HG03095 (cell line): ENCODE data around the gene ZACN.
"Not testable (repeated sequence)": the region's sequence is repeated elsewhere in the genome, so short reads cannot be mapped to it uniquely, and the experiment has no call there.

Source experiments
- ATAC-seq: cut with Tn5 transposase; IDR thresholded peaks from one replicate; pipeline ENCODE4 v1.9.1; 2021; ENCODE audit warnings: moderate library complexity; ENCODE audit not compliant: unreplicated experiment

ZACN gene

DNA sequence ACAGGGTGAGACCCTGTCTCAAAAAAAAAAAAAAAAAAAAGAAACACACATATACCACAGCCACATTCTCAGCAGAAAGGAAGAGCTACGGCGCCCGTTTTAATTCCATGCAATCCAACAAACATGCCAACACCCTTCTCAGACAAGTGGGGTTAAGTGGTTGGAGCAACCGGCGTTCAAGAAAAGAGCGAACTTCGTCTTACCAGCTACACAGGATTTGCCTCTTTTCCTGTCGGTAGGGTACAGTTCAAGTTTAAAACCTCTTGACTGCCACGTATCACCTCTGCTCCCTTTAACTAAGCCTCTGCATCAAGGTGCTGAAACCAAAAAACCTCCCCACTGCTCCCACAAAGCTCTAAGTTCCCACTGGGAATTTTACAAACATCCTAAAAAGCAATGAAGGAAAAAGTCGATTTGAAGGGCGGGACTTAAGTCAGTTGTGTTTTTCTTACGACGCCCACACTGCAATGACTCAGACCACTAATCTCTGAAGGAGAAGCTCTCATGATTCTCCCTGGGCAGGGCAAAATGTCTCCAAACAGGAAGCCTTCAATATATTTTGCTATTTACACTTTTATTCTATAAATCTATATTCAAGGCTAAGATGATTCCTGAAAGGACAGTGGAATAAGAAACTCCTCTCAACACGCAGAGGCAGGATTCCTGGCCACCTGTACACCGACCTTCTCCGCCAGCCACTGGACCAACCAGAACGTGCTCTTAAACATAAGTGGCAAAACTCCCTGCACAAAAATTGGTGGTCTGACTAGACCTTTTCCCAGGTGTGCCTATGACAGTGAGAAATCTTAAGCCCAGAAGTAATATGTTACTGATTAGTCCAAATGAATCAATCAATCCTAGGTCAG is 25.5 kb upstream of the ZACN start:
- no peak for ATAC-seq

DNA sequence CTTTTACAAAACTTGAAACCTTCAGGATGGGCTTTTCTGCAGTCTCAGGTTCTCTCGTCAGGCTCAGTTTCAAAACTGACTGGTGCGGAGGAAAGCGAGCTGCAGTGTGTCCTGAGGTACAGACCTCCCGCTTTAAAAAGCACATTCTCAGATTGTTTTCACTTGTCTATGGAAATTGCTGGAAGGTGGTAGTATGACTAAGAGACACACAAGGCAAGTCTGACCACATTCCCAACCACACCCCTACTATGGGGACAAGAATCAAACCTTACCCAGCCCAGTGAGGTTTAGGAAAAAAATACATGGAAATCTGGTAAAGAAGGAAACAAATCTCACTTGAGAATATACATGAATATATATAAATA is 24.9 kb upstream of the ZACN start:
- ATAC-seq, result no peak

DNA sequence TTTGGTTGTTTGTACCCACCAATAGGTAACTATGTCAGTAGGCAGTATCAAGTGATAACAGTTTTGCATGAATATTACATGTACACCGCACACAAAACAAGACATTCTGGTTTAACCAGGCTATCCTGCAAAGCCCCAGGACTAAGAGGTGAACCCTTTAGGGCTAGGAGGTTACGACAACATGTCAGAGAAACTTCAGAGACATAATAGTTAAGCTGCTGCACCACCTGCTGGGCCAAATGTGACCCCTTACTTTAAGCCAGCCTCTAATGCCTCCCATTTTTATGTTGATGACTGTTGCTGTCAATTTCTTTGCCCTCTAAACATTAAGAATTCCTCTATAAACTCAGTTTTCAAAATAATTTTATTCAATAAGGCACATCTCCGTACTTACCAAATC is 22.1 kb upstream of the ZACN start:
- ATAC-seq, result no peak

DNA sequence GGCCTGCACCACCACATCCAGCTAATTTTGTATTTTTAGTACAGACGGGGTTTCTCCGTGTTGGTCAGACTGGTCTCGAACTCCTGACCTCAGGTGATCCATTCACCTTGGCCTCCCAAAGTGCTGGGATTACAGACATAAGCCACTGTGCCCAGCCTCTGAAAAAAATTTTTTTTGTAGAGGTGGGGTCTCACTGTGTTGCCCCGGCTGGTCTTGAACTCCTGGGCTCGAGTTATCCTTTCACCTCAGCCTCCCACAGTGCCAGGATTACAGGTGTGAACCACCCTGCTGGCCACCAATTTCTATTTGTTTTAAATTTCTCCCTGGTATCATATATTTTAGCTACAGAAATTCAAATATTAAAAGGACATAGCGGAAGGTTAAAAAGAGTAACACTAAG is 20.7 kb upstream of the ZACN start:
- ATAC-seq, result not testable (repeated sequence)

DNA sequence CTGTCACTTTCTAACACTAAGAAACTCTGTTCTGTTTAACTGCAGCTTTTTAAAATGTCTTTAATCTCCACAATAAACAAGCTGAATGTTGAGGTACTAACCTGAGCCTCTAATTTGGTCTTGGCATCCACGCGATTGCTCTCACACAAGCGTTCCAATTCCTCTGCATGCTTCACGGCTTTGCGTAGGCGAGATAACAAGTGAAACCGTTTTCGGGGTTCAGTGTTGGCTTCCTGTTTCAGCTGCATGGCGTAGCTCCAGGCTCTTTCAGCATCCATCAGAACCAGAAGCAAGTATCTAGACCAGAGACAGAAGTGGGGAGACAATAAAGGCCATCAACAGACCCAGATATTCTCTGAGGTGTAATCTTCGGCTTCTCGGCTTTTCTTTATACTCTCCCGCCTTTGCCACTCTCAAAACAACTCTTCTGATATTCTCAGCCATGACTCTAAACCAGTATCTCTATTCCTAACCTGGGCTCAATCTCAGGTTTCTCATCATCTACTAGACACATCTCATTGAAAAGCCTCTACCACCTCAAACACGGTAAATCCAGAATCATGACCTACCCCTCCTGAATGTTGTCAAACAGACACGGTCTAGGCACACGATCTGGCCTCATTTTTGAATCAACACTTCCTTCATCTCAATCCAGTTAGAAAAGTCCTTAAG is 15.0 kb upstream of the ZACN start:
- ATAC-seq, result no peak

DNA sequence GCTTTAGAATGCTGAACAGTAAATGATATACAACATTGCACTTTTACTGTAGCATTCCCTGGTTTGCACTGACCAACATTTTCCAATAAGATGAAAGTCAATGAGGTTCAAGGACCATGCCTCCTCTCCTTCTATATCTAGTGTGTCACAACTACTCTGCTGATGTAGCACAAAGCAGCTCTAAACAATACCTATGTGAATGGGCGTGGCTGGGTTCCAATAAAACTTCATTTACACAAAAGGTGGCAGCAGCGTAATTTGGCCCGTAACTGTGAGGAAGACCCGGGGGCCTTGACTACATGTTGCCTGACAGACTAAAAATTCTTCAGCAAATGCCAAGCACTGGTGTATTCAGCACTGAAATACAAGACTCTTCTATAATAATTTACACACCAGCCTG is 13.2 kb upstream of the ZACN start:
- no peak for ATAC-seq

DNA sequence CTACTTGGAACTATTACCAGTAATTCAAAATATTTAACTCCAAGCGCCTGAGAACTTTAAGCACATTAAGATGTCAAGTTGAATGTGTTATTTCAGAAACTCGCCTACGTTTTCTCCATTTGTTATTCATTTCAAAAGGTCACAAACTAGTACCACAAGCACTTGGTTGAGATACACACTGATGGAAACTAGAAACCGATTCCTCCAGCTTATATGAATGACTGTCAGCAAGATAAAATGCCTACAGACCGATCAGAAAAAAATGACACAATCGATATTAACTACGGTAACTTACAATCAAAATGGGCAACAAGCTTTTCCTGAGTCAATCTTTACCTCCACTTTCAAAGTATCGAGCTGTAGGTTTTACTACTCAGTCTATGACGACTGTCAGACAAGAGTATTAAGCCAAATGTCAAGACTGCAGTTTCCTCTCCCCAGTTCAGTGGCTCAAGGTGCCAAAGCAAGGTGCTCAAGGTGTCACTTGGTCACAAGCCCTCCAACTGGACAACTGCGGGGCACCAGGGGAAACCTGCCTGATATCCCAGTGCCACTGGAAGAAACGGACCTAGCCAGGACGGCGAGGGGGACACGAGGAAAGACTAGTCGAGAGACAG is 7.3 kb upstream of the ZACN start:
- ATAC-seq, result no peak

DNA sequence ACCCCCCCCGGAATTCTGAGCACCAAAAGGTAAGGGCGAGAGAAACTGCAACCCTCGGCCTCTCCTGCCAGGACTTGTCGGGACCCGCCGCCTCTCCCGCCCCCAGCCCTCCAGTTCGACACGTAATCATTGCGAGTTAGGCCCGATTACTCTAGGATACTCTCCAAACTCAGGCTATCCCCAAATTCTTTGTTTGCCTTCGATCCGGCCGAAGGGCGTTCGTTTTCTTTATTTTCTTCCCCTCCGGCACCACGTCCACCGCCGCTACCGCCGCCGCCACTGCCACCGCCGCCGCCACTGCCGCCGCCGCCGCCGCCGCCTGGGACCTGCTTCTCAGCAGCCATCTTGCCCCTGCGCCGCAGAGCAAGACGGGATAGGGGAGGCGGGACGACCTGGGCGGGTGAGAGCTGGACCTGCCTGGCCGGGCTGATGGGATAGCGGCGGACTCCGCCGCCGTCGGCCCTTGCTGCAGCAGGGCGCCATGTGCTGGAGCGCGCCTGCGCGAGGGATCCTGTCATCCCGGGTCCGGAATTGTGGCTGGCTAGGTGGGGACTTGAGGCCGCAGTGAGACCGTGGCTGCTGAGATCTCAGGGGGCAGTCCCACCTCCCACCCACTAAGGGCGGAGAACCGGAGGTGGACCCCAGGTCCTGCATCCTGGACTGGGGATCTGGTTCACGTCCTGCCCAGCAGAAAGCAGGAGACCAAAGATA is 6.7 kb upstream of the ZACN start, which contains the start of gene SRP68:
Gene SRP68 (minus strand): TSS at position 370 of the 711 bp plus-strand sequence. CDS start 26 bp downstream, at position 344.
- ATAC-seq, result peak; percentile 85

DNA sequence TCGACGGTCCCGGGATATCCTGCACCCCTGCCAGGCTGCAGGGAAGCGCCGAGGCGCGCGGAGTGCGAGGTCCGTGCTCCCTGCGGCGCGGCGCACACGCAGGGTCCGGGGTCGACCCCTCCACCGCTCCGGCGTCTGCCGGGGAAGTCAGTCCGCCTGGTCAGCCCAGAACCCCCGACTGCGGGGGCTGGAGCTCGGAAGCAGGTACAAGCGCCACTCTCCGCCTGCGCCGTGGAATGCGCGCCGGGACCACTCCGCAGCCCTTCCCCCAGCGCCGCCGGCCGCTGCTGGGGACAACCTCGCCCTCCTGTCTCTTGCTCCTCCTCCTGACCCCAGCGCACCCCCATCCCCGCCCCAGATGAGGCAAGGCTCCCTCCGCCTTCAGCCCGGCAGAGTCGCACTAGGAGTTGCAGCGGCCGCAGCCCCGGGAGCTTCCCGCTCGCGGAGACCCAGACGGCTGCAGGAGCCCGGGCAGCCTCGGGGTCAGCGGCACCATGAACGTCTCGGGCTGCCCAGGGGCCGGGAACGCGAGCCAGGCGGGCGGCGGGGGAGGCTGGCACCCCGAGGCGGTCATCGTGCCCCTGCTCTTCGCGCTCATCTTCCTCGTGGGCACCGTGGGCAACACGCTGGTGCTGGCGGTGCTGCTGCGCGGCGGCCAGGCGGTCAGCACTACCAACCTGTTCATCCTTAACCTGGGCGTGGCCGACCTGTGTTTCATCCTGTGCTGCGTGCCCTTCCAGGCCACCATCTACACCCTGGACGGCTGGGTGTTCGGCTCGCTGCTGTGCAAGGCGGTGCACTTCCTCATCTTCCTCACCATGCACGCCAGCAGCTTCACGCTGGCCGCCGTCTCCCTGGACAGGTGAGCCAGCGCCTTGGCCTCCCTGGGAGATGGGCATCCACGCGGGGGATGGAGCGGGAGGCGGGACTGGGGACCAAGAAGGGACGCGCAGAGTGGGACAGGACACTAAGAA is 4.3 kb upstream of the ZACN start, which contains the start of gene GALR2:
Gene GALR2 (plus strand): TSS at position 392 of the 974 bp plus-strand sequence. CDS start 103 bp downstream, at position 495.
- no peak for ATAC-seq

DNA sequence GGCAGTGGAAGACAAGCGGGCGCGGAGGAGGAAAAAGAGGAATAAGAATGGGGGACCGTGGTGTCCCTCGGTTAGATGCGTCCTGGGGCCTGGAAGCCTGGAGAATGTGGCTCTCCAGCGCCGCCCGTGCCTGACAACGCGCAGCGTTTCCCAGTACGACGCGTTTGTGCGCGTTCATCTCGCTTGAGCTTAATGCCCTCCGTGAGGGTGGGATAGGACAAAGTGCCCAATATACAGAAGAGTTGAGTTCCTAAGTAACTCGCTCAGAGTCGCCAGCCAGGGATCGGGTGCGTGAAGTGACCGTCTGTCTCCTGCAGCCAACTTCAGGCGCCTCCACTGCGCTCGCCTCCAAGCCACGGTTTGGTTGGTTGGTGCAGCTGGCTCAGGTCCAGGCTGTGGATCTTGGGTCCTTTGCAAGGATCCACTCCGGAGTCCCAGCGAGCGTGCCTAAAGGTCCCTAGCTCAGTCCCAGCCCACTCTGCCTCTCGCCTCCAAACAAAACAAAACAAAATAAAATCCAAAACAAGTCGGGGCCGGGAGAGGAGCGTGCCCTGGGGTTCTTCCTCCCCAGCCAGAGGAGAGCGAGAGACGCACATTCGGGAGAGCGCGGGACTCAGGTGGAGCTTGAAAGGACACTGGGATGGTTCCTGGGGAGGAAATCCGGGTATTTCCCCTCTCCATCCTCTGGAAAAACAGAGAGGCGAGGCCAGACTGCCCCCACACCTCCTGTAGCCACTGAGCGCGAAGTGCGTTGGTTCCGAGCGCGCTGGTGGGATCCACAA is 3.4 kb upstream of the ZACN start:
- no peak for ATAC-seq

DNA sequence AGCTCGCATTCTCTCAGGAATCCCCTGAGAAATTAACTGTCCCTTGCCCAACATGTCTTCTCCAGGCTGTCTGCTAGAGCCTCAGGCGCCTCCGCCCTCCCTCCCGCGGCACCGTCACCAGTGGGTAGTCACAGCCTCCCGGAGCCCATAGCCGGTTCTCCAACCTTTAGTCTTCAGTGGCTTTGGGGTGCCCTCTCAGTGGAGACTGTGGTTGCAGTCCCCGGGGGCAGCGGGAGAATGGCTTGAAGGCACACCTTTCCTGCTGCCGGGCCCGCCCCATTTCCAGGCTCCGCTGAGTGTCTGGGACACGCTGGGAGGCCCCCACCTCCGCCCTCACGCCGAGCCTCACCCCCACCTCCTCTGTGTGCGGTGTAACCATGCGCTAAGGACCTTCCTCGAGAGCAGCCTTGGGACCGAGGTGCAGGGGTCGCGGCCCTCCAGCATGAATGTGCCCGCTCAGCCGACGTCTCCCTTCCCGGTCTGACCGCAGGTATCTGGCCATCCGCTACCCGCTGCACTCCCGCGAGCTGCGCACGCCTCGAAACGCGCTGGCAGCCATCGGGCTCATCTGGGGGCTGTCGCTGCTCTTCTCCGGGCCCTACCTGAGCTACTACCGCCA is 2.7 kb upstream of the ZACN start:
- ATAC-seq, result no peak

DNA sequence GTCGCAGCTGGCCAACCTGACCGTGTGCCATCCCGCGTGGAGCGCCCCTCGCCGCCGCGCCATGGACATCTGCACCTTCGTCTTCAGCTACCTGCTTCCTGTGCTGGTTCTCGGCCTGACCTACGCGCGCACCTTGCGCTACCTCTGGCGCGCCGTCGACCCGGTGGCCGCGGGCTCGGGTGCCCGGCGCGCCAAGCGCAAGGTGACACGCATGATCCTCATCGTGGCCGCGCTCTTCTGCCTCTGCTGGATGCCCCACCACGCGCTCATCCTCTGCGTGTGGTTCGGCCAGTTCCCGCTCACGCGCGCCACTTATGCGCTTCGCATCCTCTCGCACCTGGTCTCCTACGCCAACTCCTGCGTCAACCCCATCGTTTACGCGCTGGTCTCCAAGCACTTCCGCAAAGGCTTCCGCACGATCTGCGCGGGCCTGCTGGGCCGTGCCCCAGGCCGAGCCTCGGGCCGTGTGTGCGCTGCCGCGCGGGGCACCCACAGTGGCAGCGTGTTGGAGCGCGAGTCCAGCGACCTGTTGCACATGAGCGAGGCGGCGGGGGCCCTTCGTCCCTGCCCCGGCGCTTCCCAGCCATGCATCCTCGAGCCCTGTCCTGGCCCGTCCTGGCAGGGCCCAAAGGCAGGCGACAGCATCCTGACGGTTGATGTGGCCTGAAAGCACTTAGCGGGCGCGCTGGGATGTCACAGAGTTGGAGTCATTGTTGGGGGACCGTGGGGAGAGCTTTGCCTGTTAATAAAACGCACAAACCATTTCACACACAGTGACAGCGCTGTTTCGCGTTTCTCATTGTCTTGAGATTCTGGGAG is 2.0 kb upstream of the ZACN start:
- ATAC-seq, result no peak

DNA sequence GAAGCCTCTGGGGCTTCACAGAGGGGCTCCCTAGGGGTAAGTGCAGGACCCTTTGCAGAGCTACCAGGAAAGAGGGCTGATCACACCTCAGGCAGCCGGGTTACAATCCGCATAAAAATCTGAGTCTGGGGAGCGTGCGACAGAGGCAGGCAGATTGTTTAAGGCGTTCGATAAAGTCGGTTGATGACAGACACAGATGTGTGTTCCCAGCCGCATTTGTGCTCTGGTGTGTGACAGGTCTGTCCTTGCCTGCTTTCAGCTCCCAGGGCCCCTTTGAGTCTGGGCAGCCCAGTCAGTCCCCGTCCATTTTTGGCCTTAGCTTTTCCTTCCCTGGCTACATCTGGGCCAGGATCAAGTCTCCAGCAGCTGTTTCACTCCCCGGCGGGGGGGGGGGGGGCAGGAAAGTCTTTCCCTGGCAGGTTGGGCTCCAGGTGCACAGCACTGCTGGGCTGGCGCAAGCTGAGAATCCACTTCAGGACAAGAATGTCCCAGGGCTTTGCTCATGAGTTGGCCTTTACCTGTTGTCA is 1.3 kb upstream of the ZACN start:
- no peak for ATAC-seq

DNA sequence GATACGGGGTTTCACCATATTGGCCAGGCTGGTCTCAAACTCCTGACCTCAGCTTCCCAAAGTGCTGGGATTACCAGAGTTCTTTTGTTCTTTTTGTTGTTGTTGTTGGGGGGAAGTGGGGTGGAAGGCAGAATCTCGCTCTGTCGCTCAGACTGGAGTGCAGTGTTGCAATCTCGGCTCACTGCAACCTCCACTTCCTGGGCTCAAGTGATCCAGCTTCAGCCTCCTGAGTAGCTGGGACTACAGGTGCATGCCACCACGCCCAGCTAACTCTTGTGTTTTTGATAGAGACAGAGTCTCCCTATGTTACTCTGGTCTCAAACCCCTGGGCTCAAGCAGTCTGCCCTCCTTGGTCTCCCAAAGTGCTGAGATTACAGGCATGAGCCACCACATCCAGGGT is 612 bp upstream of the ZACN start:
- ATAC-seq, result not testable (repeated sequence)

DNA sequence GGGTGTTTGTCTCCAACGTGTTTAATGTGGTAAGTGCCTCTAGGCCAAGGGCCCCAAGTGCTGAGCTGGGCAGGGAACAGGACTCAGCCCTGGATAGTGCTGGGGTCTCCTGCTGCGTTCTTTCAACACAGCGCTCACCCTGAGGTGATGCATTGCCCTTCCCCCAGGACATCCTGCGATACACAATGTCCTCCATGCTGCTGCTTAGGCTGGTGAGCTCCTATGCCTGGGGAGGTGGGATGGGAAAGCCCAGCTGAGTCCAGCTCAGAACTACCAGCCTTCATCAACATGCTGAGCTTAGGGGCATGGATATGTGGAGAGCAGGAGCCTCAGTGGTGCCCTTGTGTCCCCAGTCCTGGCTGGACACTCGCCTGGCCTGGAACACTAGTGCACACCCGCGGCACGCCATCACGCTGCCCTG is 563 bp downstream of the ZACN start:
- no peak for ATAC-seq

DNA sequence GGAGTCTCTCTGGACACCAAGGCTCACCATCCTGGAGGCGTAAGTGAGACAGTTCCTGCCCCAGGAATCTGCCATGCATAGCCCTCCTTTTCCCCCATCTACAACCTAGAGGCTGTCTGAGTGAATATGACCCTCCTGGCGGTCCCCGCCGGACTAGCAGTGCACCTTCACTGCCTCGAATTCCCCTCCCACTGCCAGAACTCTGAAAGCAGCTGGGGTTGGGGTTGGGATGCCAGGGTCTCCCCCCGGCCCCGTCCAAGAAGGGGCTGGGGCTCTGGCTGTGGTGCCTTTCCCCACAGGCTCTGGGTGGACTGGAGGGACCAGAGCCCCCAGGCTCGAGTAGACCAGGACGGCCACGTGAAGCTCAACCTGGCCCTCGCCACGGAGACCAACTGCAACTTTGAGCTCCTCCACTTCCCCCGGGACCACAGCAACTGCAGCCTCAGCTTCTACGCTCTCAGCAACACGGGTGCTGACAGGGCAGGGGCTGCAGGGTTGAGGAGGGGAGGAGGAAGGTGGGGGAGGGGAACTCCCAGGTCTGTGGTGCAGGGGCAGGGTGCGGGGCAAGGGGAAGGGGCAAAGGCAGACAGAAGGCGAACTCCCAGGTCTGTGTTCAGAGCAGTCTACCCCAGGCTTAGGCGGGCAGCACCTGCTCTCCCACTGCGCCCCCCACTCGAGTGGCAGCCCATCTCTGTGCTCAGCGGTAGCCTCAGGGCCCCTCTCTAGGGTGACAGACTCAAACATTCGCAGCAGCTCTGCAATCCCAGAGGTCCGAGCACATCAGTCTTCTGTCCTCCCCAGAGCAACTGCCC is 1.2 kb downstream of the ZACN start:
- no peak for ATAC-seq

DNA sequence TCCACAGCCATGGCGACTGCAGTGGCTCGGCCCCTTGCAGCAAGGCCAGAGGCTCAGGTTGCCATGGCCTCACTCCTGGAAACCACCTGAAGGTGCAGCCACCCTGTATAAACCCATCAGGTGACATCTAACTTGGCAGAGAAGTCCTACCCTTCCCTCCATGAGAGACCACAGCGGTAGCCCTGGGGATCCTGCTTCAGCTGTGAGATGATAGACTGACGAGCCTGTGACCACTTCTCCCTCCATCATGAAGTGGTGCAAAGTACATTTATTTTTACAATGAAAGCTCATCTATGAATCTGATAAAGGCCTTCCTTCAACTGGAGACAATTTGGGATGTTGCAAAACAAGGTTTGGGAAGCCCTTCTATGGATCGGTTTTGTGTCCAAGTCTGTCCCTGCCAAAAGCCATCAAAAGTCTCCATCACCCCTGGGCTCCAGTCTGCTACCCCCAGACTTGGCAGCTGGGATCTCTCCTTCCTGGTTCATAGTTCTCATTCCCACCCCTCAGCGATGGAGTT is 1.8 kb downstream of the ZACN start:
- no peak for ATAC-seq
